Neural progenitor cell (in vitro differentiated cells): ENCODE measurements around the gene SGCD. TPM values are rescaled to one million over a fixed set of nuclear protein-coding genes. Genes with fewer than 3 reads are reported as not detected.

ENCODE experiments used
- DNase-seq: peaks from one replicate; pipeline ENCODE4 v3.0.0-alpha.2; 2016; ENCODE audit warnings: low spot score
- H2AFZ ChIP-seq: fragments of 200-600 bp; sonication (generic); replicated peaks from 2 replicates; pipeline ENCODE4 v1.6.1; 2016; ENCODE audit warnings: antibody characterized with exemption
- H3F3A ChIP-seq: fragments of 200-600 bp; sonication (generic); 2 replicates; pipeline ENCODE4 v1.6.1; 2016; ENCODE audit warnings: antibody characterized with exemption, low read depth
- H3K27ac ChIP-seq: fragments of 200-600 bp; sonication (generic); 2 replicates; pipeline ENCODE4 v1.5.1; 2016; ENCODE audit warnings: mild to moderate bottlenecking
- H3K27me3 ChIP-seq: fragments of 200-600 bp; sonication (generic); 2 replicates; pipeline ENCODE4 v1.6.1; 2016; ENCODE audit warnings: mild to moderate bottlenecking, moderate library complexity
- H3K36me3 ChIP-seq: fragments of 200-600 bp; sonication (generic); 2 replicates; pipeline ENCODE4 v1.5.1; 2016
- H3K4me1 ChIP-seq: fragments of 200-600 bp; sonication (generic); 2 replicates; pipeline ENCODE4 v1.6.1; 2016; ENCODE audit warnings: mixed run types
- H3K4me2 ChIP-seq: fragments of 200-600 bp; sonication (generic); 2 replicates; pipeline ENCODE4 v1.6.1; 2016
- H3K4me3 ChIP-seq: fragments of 200-600 bp; sonication (generic); 2 replicates; pipeline ENCODE4 v1.5.1; 2016
- H3K79me2 ChIP-seq: fragments of 200-600 bp; sonication (generic); 2 replicates; pipeline ENCODE4 v1.6.1; 2016; ENCODE audit warnings: low read depth
- H3K9ac ChIP-seq: fragments of 200-600 bp; sonication (generic); 2 replicates; pipeline ENCODE4 v1.6.1; 2016
- H3K9me3 ChIP-seq: fragments of 200-600 bp; sonication (generic); 2 replicates; pipeline ENCODE4 v1.5.1; 2016; ENCODE audit warnings: low read depth
- H4K20me1 ChIP-seq: fragments of 200-600 bp; sonication (generic); 2 replicates; pipeline ENCODE4 v1.6.1; 2016; ENCODE audit warnings: low read depth
- H3K27ac Mint-ChIP-seq: 3 replicates; pipeline ENCODE4 v1.8.0; 2021; ENCODE audit warnings: mixed read lengths
- H3K27me3 Mint-ChIP-seq: 2 replicates; pipeline ENCODE4 v1.8.0; 2022; ENCODE audit warnings: low read depth, mild to moderate bottlenecking, inconsistent platforms, moderate library complexity, mixed read lengths; ENCODE audit not compliant: insufficient read depth
- H3K36me3 Mint-ChIP-seq: 3 replicates; pipeline ENCODE4 v1.8.0; 2021; ENCODE audit warnings: mixed read lengths
- H3K4me1 Mint-ChIP-seq: 3 replicates; pipeline ENCODE4 v1.8.0; 2021; ENCODE audit warnings: mixed read lengths
- H3K4me3 Mint-ChIP-seq: 3 replicates; pipeline ENCODE4 v1.8.0; 2021; ENCODE audit warnings: mild to moderate bottlenecking, moderate library complexity, mixed read lengths
- H3K9me3 Mint-ChIP-seq: 3 replicates; pipeline ENCODE4 v1.8.0; 2020; ENCODE audit warnings: mixed read lengths
- CTCF ChIP-seq: fragments of 200-600 bp; sonication (generic); IDR thresholded peaks from 2 replicates; pipeline ENCODE4 v1.5.1; 2017; ENCODE audit warnings: antibody characterized with exemption, mild to moderate bottlenecking
- EZH2 ChIP-seq: fragments of 200-600 bp; sonication (generic); IDR thresholded peaks from 2 replicates; pipeline ENCODE4 v1.6.1; 2017; ENCODE audit warnings: antibody characterized with exemption, mild to moderate bottlenecking, moderate library complexity
- EZH2phosphoT487 ChIP-seq: fragments of 200-600 bp; sonication (generic); IDR thresholded peaks from 2 replicates; pipeline ENCODE4 v1.6.1; 2017; ENCODE audit warnings: antibody characterized with exemption
- total RNA-seq: library from RNA; depleted of rRNA; stranded (reverse); fragments of >200 nt; gene quantifications from 2 replicates; pipeline ENCODE4 v1.2.3, GENCODE V29; 2015; ENCODE audit warnings: low replicate concordance

Gene SGCD
- total RNA-seq, 1 donor from 2014 or later = not detected

DNA sequence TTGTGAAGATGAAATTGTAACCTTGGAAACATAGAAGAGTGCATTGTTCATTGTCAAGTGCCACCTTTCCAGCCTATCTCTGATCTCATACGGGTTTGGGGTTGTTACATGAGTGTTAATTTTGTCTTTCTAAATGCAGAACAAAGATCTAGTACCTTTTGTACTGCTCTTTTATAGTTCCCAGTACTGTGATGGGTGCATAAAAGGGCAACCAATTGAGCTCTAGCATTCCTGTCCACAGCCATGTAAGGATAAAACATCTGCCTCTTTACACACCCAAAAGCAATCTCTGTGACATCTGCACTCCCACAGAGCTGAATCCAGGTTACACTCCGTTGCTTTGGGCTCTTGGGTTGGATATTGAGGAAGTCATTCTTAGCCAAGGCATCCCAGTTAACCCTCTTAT is 255.2 kb downstream of the SGCD start:
- Histone ChIP-seq H3K36me3 (no peaks in the 10 kb centered on the region), H3K27me3 (no peaks in the 10 kb centered on the region), H3K79me2 (no peaks in the 10 kb centered on the region), H3K9ac (no peak overlapping the region), H3K4me3 (no peak overlapping the region), H3K27ac (no peak overlapping the region), H4K20me1 (no peaks in the 10 kb centered on the region), H2AFZ (no peak overlapping the region), H3K9me3 (no peaks in the 10 kb centered on the region), H3K4me2 (no peak overlapping the region), H3K4me1 (no peaks in the 10 kb centered on the region), H3F3A (no peaks in the 10 kb centered on the region)
- Mint-ChIP-seq H3K4me1 (no peaks in the 10 kb centered on the region), H3K9me3 (peaks cover 16% of the 10 kb centered on the region), H3K27me3 (peaks cover 3% of the 10 kb centered on the region), H3K4me3 (no peak overlapping the region), H3K36me3 (no peaks in the 10 kb centered on the region), H3K27ac (no peak overlapping the region)
- TF ChIP-seq EZH2 = no peak
- TF ChIP-seq EZH2phosphoT487 = no peak
- no peak for TF ChIP-seq CTCF
- no peak for DNase-seq

- Mint-ChIP-seq H3K9me3 (peaks cover 8% of the 10 kb centered on the region), H3K4me3 (no peak overlapping the region), H3K36me3 (no peaks in the 10 kb centered on the region), H3K27me3 (peaks cover 5% of the 10 kb centered on the region), H3K4me1 (no peaks in the 10 kb centered on the region), H3K27ac (no peak overlapping the region)
- Histone ChIP-seq H3K4me3 (no peak overlapping the region), H3K9ac (no peak overlapping the region), H3K4me2 (no peak overlapping the region), H2AFZ (no peak overlapping the region), H3K9me3 (no peaks in the 10 kb centered on the region), H4K20me1 (no peaks in the 10 kb centered on the region), H3K79me2 (no peaks in the 10 kb centered on the region), H3K27me3 (no peaks in the 10 kb centered on the region), H3F3A (no peaks in the 10 kb centered on the region), H3K36me3 (no peaks in the 10 kb centered on the region), H3K27ac (no peak overlapping the region), H3K4me1 (no peaks in the 10 kb centered on the region)
- no peak for DNase-seq
- TF ChIP-seq EZH2 (no peak), EZH2phosphoT487 (no peak), CTCF (no peak)
Measured at GRCh38 chr5:156584871-156585270, 257.9 kb downstream of the SGCD start.

- peaks cover 4% of the 10 kb centered on the region for H3K4me1 Mint-ChIP-seq
- peaks cover 2% of the 10 kb centered on the region for H3K27me3 Mint-ChIP-seq
- Histone ChIP-seq H3K36me3 (no peaks in the 10 kb centered on the region), H3F3A (no peaks in the 10 kb centered on the region), H3K9me3 (no peaks in the 10 kb centered on the region), H4K20me1 (no peaks in the 10 kb centered on the region), H3K27me3 (no peaks in the 10 kb centered on the region), H3K4me3 (no peak overlapping the region), H2AFZ (no peak overlapping the region), H3K79me2 (no peaks in the 10 kb centered on the region), H3K4me2 (no peak overlapping the region), H3K27ac (no peak overlapping the region), H3K9ac (no peak overlapping the region), H3K4me1 (no peaks in the 10 kb centered on the region)
- no peak overlapping the region for H3K4me3 Mint-ChIP-seq
- H3K27ac Mint-ChIP-seq = no peak overlapping the region
- DNase-seq = no peak
- H3K36me3 Mint-ChIP-seq = no peaks in the 10 kb centered on the region
- peaks cover under 1% of the 10 kb centered on the region for H3K9me3 Mint-ChIP-seq
- TF ChIP-seq EZH2 (no peak), CTCF (no peak), EZH2phosphoT487 (no peak)
Measured at GRCh38 chr5:156585999-156586398, 259.0 kb downstream of the SGCD start.
